Coronary artery (tissue), 2 donors: ENCODE results near the gene SEC31B.

ENCODE experiments used
- DNase-seq: peaks from one replicate; pipeline ENCODE4 v3.0.0-alpha.2; 2017; ENCODE audit warnings: low spot score
- H3K27ac ChIP-seq, 2 donors: fragments of 200-600 bp; sonication (generic); one replicate each; pipeline ENCODE4 v1.5.1; 2016 to 2019
- H3K4me3 ChIP-seq: fragments of 200-600 bp; sonication (generic); 2 replicates; pipeline ENCODE4 v1.5.1; 2016; ENCODE audit warnings: mild to moderate bottlenecking, moderate library complexity
- TF ChIP-seq, protein P1 (sequence below): fragments of 200-600 bp; sonication (generic); IDR thresholded peaks from one replicate; pipeline ENCODE4 v1.5.1; 2019; ENCODE audit warnings: antibody characterized with exemption

Gene SEC31B

DNA sequence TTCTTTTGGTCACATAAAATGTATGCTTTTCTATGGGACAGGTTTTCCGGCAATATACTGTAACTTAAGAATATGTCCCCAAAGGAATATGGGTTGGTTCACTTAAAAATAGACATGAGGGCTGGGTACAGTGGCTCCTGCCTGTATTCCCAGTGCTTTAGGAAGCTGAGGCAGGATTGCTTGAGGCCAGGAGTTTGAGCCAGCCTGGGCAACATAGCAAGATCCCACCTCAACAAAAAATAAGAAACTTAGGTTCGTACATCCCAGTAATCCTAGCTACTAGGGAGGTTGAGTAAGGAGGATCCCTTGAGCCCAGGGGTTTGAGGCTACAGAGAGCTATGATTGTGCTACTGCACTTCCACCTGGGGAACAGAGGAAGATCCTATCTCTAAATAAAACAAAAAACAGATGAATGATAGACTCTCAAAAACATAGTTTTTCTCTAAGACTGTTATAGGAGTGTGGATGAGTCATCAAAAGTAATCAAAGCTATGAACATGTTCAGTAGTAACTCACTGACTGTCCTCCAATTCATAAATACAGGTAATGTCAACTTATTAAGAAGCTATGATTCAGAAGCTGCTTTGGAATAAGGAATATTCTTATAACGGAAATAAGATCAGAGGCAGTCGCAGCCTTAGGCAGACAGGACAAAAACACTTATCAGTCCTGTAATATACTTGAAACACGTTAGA lies 2.6 kb upstream of the SEC31B start:
- TF ChIP-seq, protein P1, sequence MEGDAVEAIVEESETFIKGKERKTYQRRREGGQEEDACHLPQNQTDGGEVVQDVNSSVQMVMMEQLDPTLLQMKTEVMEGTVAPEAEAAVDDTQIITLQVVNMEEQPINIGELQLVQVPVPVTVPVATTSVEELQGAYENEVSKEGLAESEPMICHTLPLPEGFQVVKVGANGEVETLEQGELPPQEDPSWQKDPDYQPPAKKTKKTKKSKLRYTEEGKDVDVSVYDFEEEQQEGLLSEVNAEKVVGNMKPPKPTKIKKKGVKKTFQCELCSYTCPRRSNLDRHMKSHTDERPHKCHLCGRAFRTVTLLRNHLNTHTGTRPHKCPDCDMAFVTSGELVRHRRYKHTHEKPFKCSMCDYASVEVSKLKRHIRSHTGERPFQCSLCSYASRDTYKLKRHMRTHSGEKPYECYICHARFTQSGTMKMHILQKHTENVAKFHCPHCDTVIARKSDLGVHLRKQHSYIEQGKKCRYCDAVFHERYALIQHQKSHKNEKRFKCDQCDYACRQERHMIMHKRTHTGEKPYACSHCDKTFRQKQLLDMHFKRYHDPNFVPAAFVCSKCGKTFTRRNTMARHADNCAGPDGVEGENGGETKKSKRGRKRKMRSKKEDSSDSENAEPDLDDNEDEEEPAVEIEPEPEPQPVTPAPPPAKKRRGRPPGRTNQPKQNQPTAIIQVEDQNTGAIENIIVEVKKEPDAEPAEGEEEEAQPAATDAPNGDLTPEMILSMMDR: no peak
- Histone ChIP-seq H3K4me3 (no peak overlapping the region), H3K27ac (no peak overlapping the region)
- no peak for DNase-seq

DNA sequence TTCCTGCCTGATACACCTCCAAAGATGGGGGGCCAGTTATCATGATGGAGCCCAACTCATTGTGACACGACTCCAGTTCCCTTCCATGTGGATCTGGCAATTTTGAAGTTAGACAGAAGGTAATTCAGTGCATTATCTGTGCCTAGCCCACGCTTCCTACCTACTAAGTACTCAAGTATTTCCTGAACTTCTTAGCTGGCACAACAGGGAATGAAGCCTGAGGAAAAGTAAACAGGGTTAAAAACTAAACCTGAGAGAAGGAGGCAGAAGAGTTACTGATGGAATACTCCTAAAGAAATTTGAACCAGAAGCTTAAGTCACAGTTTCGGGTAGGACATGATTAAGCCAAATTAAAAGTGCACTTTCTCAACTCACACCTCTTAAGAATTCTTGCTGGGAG lies 1.1 kb upstream of the SEC31B start:
- TF ChIP-seq, protein P1: no peak
- H3K4me3 ChIP-seq: no peak overlapping the region
- no peak overlapping the region for H3K27ac ChIP-seq
- DNase-seq: no peak

DNA sequence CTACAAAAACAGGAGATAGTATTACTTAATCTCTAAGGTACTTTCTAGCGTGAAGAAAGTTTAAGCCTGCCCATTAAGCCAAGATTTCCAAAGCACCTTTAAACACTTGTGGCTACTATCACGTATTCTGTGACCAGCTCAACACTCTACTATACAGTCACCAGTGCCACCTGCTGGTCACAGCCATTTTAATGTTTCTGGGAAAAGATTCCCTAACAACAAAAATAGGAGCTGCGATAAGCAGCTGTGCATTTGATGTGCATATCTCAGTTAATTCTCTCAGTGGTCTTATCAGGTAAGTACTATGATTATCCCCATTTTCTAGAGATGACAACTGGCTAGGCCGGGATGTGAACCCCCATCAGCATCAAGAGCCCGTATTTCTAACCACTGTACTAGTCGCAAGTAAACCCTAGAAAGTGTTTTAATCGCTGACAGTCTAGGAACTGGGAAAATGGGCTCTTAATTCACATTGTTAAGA lies 860 bp downstream of the SEC31B start:
- Histone ChIP-seq H3K27ac (no peak overlapping the region), H3K4me3 (peak overlapping the region; percentile 70)
- TF ChIP-seq, protein P1: peak; percentile 65
- no peak for DNase-seq

DNA sequence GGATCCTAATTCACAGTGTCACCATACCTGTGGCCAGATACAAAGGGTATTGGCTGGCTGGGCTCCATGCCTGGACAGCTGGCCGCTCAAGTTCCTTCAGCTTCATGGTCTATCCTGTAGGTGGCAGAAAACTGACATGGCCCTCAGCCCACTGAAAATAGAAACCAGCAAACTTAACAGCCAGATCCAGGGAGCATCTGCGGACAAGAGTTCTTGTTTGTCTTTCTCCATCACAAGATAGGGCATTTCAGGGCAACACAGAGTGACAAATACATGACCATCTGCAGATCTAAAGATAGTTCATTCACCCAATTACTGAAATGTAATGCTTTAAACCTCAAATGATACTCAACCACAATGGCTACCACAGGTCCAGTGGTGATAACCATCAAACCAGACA lies 2.8 kb downstream of the SEC31B start:
- Histone ChIP-seq H3K27ac (no peak overlapping the region), H3K4me3 (no peak overlapping the region)
- TF ChIP-seq, protein P1: no peak
- no peak for DNase-seq

DNA sequence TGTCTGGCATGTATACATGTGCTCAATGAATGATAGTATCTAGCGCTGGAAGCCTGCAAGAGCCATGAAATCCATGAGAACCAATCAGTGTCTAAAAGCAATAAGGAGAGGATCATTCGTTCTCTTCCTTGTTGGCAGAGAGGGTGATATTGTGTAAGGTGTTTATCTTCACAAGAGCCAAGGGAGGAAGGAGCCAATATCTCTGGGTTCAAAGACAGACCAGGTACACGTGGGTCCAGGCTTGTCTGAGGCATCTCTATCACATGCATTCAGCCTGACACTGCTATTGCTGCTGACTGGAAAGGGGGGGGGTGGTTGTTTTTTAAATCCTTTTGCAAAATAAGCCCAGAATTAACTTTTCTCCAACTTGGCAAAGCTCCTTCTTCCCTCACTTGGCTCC lies 4.0 kb downstream of the SEC31B start:
- no peak for DNase-seq
- H3K4me3 ChIP-seq: no peak overlapping the region
- no peak overlapping the region for H3K27ac ChIP-seq
- TF ChIP-seq, protein P1: no peak

DNA sequence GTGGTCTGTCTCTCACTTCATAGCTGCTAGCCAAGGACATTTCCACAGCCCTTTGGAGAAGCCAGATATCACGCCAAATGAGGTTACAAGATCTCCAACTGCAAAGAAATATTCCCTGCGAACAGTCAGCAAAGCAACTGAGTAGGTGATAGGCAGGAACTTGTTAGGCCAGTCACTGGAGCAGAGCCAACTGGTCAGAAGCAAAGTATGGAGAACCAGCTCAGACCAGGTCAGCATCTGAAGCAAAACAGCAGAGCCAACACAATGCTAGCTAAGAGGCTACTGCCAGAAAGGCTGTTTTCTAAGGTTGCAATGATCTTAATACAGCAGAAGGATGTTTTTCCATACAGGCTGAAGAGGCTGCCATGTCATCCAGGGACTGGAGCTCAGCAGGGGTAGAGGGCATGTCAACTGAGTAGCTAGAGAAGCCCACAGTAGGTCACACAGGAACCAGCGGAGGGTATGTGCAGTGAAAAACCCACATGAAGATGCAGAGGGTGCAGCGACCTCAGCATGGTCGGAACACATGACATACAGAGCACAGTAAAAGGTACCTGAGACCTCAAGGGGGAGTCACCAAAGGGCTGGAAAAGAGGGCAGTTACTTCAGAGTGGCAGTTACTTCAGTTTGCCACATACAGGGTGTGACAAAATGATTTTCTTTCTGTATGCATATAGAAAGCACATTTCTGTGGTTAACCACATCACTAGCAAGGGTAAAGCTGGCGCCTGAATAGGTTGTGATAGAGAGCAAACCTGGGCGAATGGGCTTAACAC lies 8.9 kb downstream of the SEC31B start:
- TF ChIP-seq, protein P1: no peak
- H3K27ac ChIP-seq: no peak overlapping the region
- no peak overlapping the region for H3K4me3 ChIP-seq
- DNase-seq: no peak
